Measurements from ENCODE around the gene SPECC1L. TPM values are rescaled to one million over a fixed set of nuclear protein-coding genes. Genes with fewer than 3 reads are reported as not detected.
"Not testable (repeated sequence)": the region's sequence is repeated elsewhere in the genome, so short reads cannot be mapped to it uniquely, and the experiment has no call there.

Gene SPECC1L
- total RNA-seq, 1 experiment from 2014 or later, result 41.3 TPM

- DNase-seq, result peak; percentile 72 to 86
- not testable (repeated sequence) for H3K36me3 ChIP-seq
Measured at GRCh38 chr22:24259459-24259858, 11.2 kb upstream of the SPECC1L start.

DNA sequence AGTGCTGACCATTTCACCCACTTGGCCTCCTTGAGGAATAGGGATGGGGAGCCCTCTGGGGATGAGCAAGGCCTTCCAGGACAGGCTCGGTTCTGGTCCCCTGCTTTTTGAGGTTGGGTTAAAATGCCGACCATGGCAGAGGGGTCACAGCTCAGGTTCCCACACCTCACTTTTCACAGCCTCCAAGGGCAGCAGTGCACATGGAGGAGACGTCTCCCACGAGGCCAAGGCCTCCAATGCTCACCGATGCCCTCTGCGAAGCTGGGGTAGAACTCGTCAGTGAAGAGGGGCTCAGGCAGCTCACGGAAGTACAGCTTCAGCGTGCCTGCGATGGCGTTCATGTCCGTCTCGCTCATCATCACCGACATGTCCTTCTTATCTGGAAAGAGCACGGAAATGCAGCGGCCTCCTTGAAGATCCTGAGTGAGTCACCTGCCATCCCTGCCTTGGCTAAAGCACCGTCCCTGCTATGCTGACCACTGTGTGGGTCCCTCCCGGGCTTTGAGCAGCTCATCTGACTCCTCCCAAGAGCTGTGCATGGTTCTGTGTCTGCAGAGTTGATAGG is 8.4 kb upstream of the SPECC1L start:
- not testable (repeated sequence) for H3K4me3 ChIP-seq; H3K27me3 ChIP-seq; H3K27ac ChIP-seq; DNase-seq; H3K4me1 ChIP-seq; H3K36me3 ChIP-seq; H3K9me3 ChIP-seq (replicated peaks)

More at GRCh38 chr22:24259459-24259858, 11.2 kb upstream of the SPECC1L start:
- H3K9me3 ChIP-seq (replicated peaks); H3K27me3 ChIP-seq; H3K4me1 ChIP-seq; H3K27ac ChIP-seq: not testable (repeated sequence)
- peak overlapping the region; percentile 35 for H3K4me3 ChIP-seq

DNA sequence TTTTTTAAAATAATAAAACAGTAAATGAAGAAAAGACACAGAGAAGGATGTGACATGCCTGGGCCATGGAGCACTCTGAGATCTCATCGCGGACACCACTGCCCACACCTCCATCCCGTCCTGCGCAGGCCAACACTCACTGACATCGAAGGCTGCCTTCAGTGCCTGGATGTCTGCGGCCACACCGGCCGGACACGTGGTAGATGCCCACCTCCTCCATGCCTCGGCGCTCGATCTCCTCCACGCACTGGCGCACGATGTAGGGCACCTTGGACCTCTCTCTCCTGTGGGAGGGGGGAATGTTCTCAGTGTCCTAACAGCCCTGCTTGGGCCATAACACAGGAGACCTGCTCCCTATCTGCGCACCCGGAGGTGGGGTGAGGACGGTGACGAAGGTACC is 7.2 kb upstream of the SPECC1L start:
- DNase-seq; H3K4me3 ChIP-seq; H3K4me1 ChIP-seq; H3K27me3 ChIP-seq; H3K36me3 ChIP-seq; H3K9me3 ChIP-seq (replicated peaks); H3K27ac ChIP-seq: not testable (repeated sequence)

DNA sequence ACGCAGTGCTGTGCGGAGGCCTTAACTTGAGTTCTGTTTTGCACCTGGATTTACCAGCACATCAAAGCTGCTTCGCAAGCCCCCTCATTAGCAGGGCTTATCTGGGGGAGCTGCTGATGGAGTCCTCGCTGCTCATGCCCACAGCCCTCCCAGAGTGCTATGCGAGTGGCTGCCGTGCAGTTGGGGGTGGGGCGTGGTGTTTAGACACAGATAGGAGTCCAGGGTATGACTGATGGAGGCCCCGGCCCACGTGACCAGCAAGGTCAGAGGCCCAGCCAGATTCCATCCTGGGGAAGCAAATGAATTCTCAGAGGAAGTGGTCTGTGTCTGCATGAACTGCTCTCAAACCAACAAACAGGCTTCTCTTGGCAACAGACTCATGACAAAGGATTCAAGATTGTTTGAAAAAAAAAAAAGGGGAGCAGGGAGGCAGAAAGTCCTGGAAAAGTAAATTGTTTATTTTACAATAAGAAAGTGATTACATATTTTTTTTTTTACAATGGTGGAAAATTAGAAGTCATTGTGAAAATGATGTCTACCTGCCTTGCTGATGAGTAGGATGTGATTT is 6.2 kb upstream of the SPECC1L start:
- DNase-seq; H3K4me3 ChIP-seq; H3K27ac ChIP-seq; H3K4me1 ChIP-seq; H3K36me3 ChIP-seq; H3K27me3 ChIP-seq; H3K9me3 ChIP-seq (replicated peaks): not testable (repeated sequence)

DNA sequence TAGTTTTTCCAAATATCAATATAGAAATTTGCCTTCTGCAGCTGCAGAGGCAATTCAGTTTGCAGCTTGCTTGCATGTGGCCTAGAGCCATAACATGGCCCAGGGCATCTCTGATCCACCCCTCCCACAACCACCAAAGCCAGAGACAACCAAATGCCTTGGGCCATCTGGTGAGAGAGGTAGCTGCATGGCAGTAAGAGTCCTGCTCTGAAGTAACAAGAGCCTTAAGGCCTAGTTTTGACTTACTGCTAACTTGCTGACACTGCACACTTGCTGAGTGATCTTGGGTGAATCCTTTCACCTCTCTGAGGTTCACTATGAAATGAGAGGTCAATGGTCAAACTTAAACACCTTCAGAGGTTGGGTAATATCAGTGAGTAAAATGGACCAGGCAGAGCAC is 4.9 kb upstream of the SPECC1L start:
- no peak overlapping the region for H3K27ac ChIP-seq
- H3K4me1 ChIP-seq, result no peaks in the 10 kb centered on the region
- H3K36me3 ChIP-seq, result no peaks in the 10 kb centered on the region
- DNase-seq, result no peak
- no peak overlapping the region for H3K4me3 ChIP-seq
- H3K27me3 ChIP-seq, result no peaks in the 10 kb centered on the region
- no peaks in the 10 kb centered on the region for H3K9me3 ChIP-seq (replicated peaks)

DNA sequence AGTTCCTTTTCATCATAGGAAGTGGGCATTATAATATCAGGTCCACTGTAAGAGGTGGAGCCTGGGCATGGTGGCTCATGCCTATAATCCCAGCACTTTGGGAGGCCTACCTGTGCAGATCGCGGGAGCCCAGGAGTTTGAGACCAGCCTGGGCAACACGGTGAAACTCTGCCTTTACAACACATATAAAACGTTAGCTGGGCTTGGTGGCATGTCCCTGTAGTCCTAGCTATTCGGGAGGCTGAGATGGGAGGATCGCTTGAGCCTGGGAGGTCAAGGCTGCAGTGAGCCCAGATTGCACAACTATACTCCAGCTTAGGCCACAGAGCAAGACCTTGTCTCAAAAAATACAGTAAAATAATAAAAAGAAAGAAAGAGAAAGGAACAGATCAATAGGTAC is 4.1 kb upstream of the SPECC1L start:
- H3K36me3 ChIP-seq; DNase-seq; H3K27me3 ChIP-seq; H3K27ac ChIP-seq; H3K9me3 ChIP-seq (replicated peaks); H3K4me1 ChIP-seq; H3K4me3 ChIP-seq: not testable (repeated sequence)

- H3K36me3 ChIP-seq, result peaks cover 2% of the 10 kb centered on the region; the same call in 1 of the 2 replicates
- H3K4me3 ChIP-seq, result peak overlapping the region; percentile 97
- no peaks in the 10 kb centered on the region for H3K27me3 ChIP-seq
- H3K27ac ChIP-seq, result peak overlapping the region; percentile 87
- DNase-seq, result peak in 1 of 2 experiments; percentile 14
- peaks cover 8% of the 10 kb centered on the region; the same call in 1 of the 2 replicates for H3K4me1 ChIP-seq
- H3K9me3 ChIP-seq (replicated peaks), result no peaks in the 10 kb centered on the region
Measured at GRCh38 chr22:24271386-24271854, 789 bp downstream of the SPECC1L start.

- not testable (repeated sequence) for H3K27me3 ChIP-seq; DNase-seq; H3K9me3 ChIP-seq (replicated peaks); H3K4me1 ChIP-seq; H3K4me3 ChIP-seq; H3K27ac ChIP-seq; H3K36me3 ChIP-seq
Measured at GRCh38 chr22:24273031-24273430, 2.4 kb downstream of the SPECC1L start.

DNA sequence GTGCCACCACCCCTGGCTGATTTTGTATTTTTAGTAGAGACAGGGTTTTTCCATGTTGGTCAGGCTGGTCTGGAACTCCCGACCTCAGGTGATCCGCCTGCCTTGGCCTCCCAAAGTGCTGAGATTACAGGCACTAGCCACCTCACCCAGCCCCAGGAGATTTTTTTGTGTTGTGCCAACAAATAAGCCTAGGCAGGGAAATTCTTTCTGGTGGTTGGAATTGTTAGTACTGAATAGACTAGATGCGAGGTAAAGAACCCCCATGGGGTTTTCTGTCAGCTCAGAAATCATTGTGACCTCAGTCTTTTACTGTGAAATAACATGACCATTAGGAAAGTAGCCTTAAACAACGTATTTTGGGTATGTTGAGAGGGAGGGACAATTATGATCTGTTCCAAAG is 3.3 kb downstream of the SPECC1L start:
- not testable (repeated sequence) for H3K27ac ChIP-seq; H3K36me3 ChIP-seq; H3K9me3 ChIP-seq (replicated peaks); H3K4me3 ChIP-seq; H3K27me3 ChIP-seq; H3K4me1 ChIP-seq; DNase-seq

DNA sequence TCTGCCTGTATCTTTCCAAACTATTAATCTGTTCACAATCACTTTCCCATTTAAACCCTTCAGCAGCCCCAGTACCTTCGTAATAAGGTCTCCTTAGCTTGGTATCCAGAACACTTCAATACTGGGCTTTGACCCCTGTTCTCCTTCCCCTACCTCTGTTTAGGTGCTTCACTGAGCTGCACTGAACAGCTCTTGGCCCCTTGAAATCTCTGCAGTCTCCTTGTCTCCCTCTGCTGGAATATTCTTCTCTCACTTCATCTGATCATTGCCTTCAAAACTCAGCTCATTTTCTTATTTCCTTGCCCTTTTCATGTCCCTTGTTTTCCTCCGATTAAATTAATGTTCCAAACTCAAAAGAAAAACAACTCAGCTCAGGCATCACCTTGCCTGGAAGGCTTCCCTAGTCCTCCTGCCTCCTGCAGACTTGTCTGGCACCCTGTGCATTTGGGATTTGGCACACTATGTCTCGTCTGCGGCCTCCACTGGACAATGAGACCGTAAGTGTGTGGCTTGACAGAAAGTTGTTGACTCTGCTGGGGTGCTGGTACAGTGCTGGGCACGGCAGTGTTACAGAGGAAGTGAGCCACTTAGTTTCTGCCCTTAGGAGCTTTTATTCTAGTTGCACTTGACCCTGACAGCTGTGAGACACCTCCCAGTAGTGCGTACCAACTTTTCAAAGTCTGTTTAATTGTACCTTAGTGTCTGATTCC is 4.2 kb downstream of the SPECC1L start:
- H3K27ac ChIP-seq; H3K27me3 ChIP-seq; H3K9me3 ChIP-seq (replicated peaks); H3K4me3 ChIP-seq; H3K4me1 ChIP-seq; H3K36me3 ChIP-seq: not testable (repeated sequence)
- DNase-seq, result peak in 1 of 2 experiments; percentile 36

DNA sequence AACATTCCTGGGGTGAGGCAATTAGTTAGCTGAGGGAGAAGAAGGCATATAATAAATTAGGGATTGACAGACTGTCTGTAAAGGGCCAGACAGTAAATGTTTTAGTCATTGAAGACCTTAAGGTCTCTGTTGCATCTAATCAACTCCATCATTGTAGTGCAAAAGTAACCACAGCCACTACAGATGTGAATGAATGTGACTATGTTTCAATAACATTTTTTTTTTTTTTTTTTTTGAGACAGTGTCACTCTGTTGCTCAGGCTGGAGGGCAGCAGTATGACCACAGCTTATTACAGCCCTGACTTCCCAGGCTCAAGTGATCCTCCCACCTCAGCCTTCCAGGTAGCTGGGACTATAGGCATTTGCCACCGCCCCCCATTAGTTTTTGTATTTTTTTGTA is 9.7 kb downstream of the SPECC1L start:
- not testable (repeated sequence) for DNase-seq; H3K36me3 ChIP-seq; H3K4me3 ChIP-seq; H3K27ac ChIP-seq; H3K9me3 ChIP-seq (replicated peaks); H3K4me1 ChIP-seq; H3K27me3 ChIP-seq

- no peak overlapping the region for H3K27ac ChIP-seq
- no peaks in the 10 kb centered on the region for H3K9me3 ChIP-seq (replicated peaks)
- no peak for DNase-seq
- H3K27me3 ChIP-seq, result no peaks in the 10 kb centered on the region
- H3K36me3 ChIP-seq, result no peaks in the 10 kb centered on the region
- H3K4me1 ChIP-seq, result no peaks in the 10 kb centered on the region
- H3K4me3 ChIP-seq, result no peak overlapping the region
Measured at GRCh38 chr22:24282401-24282800, 11.8 kb downstream of the SPECC1L start.

DNA sequence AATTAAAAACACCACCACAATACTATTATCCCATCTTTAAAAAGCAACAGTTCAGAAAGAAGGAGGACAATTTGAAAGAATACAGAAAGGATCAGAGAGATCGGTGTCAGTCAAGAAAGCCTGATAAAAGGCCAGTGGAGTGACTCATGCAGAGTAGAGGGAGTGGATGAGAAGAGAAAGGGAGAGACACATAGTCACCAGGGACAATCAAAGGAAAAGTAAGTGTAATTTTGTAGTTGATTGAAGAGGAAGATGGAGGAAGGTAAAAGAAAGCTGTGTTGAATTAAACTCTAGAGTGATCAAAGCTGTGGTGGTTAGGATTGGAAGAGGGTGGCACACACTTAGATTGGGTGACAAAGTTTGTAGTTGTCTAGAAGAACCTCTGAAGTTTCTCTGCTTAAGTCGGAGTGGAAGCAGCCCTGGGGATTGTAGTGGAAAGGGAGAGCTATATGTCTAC is 14.1 kb downstream of the SPECC1L start:
- no peak overlapping the region for H3K4me3 ChIP-seq
- no peaks in the 10 kb centered on the region for H3K9me3 ChIP-seq (replicated peaks)
- H3K4me1 ChIP-seq, result peaks cover 10% of the 10 kb centered on the region
- no peaks in the 10 kb centered on the region for H3K36me3 ChIP-seq
- H3K27ac ChIP-seq, result no peak overlapping the region
- DNase-seq, result no peak
- no peaks in the 10 kb centered on the region for H3K27me3 ChIP-seq

- no peaks in the 10 kb centered on the region for H3K27me3 ChIP-seq
- no peak overlapping the region for H3K27ac ChIP-seq
- H3K36me3 ChIP-seq, result no peaks in the 10 kb centered on the region
- DNase-seq, result no peak
- H3K4me3 ChIP-seq, result no peak overlapping the region
- peaks cover 10% of the 10 kb centered on the region for H3K4me1 ChIP-seq
- no peaks in the 10 kb centered on the region for H3K9me3 ChIP-seq (replicated peaks)
Measured at GRCh38 chr22:24285245-24285644, 14.6 kb downstream of the SPECC1L start.

- H3K4me1 ChIP-seq, result peaks cover 10% of the 10 kb centered on the region
- H3K9me3 ChIP-seq (replicated peaks); H3K36me3 ChIP-seq; H3K4me3 ChIP-seq; DNase-seq; H3K27me3 ChIP-seq; H3K27ac ChIP-seq: not testable (repeated sequence)
Measured at GRCh38 chr22:24287212-24287611, 16.6 kb downstream of the SPECC1L start.

DNA sequence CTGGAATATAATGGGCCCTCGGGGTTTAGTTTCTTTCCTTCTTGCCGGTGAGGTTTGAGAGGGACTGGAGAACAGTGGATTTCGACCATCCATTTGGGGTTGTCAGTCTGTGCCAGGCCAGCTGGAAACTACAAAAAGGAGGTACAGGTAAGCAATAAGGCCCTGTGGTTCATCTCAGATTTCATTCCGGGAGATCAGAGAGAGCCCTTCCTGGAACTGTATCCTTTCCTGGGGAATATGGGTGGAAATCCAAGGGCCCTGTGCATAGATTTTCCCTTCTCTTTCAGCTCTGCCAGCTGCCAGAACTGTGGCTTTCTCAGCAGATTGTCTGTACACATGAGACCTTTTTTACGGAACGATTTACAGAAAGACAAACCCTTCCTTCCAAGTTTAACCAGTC is 17.2 kb downstream of the SPECC1L start:
- peak in 1 of 2 experiments; percentile 61 for DNase-seq
- H3K9me3 ChIP-seq (replicated peaks); H3K4me3 ChIP-seq; H3K36me3 ChIP-seq; H3K27me3 ChIP-seq; H3K27ac ChIP-seq: not testable (repeated sequence)
- peaks cover 10% of the 10 kb centered on the region for H3K4me1 ChIP-seq
